ENCODE results near the gene FUT2. TPM values are rescaled to one million over a fixed set of nuclear protein-coding genes. Genes with fewer than 3 reads are reported as not detected.
A peak's percentile ranks its signal among the peaks of the same experiment; 100 is the strongest.

Gene FUT2
- total and polyA plus RNA-seq, 10 of the 15 experiments (the other 5 are each of a cell fraction or from before 2014, with no cell fraction given) = 0.02 to 0.13 (median 0.07) TPM; not detected in 7

DNA sequence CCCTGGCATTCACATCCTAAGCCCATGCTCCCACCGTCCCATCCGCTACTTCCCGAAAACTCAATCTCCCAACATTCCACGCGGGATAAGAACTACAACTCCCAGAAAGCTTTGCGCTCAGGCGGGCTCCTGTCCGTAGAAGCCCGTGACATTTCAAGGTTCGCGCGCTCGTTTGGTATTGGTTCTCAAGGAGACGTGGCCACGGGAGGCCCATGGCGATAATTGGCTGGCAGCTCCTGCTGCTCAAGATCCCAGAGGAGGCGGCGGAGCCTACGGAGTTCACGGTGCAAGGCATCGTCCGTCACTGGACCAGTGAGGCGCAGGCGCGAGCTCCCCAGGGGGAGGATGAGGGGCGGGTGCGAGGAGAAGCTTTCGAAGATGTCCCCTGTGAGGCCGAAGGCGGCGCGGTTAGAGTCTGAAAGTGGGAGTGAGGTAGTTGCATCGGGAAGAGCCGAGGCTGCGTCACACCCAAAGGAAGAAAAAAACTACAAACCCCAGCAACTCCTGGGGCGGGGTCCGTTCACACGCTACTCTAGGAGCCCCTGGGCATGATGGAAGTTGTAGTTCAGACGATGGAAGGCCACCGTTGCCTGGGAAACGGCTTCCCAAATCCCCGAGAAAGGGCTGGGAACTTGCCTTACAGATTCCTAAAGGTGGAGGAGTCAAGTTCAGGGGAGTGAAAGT lies 25.0 kb downstream of the FUT2 start (continued):
- TF ChIP-seq CREB1 (IDR thresholded peaks at IDR 0.05; ENCODE audit: low read depth) = peak; percentile 84
- TF ChIP-seq PML (IDR thresholded peaks at IDR 0.05; ENCODE audit: low read length) = no peak

DNA sequence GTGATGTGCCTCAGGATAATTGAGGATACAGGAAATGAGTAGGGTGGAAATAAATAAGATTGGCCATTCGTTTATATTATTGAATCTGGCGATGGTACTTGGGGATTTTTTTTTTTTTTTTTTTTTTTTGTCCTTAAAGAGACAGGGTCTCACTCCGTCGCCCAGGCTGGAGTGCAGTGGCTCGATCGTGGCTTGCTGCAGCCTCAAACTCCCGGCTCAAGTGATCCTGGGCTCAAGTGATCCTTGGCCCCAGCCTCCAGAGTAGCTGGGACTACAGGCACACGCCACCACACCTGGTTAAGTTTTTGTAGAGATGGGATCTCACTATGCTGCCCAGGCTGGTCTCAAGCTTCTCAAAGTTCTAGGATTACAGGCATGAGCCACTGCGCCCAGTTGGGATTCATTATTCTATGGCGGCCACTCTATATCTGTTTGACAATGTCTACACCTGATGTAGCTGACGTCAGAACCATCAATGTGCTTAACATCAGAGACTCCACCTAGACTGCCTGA lies 26.5 kb downstream of the FUT2 start:
- no peak overlapping the region for H3K4me3 ChIP-seq
- intact Hi-C loops (cut with micrococcal nuclease; ENCODE audit: unreplicated experiment) = no loop called here
- ATAC-seq (no peak), FAIRE-seq (no peak), DNase-seq (ENCODE audit: low read depth, low spot score) (no peak)
- ChIA-PET POLR2A (no interaction called here), CTCF (interaction anchor here (0.6 to 2.7 kb wide), 2 partner anchors 48 to 152 kb away, joined by 3 to 11 read pairs; no protein-coding TSS in a partner anchor), SMC1A (ENCODE audit: uncharacterized antibody, unreplicated experiment) (no interaction called here), RAD21 (ENCODE audit: unreplicated experiment) (no interaction called here)
- H3K27me3 ChIP-seq (replicated peaks in 1 of 2; ENCODE audit: control insufficient read depth in 2 of 2, insufficient read depth in 2 of 2, low read length in 1 of 2) = no peaks in the 10 kb centered on the region
- H3K4me1 ChIP-seq (ENCODE audit: control insufficient read depth, insufficient read depth, low read length) = peaks cover 4% of the 10 kb centered on the region
- H3K79me2 ChIP-seq (ENCODE audit: control insufficient read depth, insufficient read depth, low read length) = no peaks in the 10 kb centered on the region
- H3K9me3 ChIP-seq (replicated peaks; ENCODE audit: control insufficient read depth, insufficient read depth, low read length) = peaks cover 8% of the 10 kb centered on the region; the same call in 2 of the 3 replicates
- H3K27ac ChIP-seq (ENCODE audit: control insufficient read depth, insufficient read depth) = no peak overlapping the region
- no peaks in the 10 kb centered on the region for H4K20me1 ChIP-seq (ENCODE audit: control insufficient read depth, insufficient read depth)
- in situ Hi-C loops (cut with MboI) = no loop called here
- H3K36me3 ChIP-seq (ENCODE audit: control insufficient read depth in 2 of 2, insufficient read depth in 2 of 2, low read length in 1 of 2) = no peaks in the 10 kb centered on the region
- no peak overlapping the region for H2AFZ ChIP-seq (ENCODE audit: control insufficient read depth, low read depth, low read length)
- H3K4me2 ChIP-seq (ENCODE audit: control insufficient read depth, insufficient read depth) = no peak overlapping the region
- H3K9ac ChIP-seq (ENCODE audit: control insufficient read depth, insufficient read depth, low read length) = no peak overlapping the region
- BruUV-seq (replicated peaks) = no TSS peak
- 81% methylated on average over 11 of the region's 11 CpGs for WGBS (ENCODE audit: insufficient coverage, insufficient replicate concordance, low lambda C conversion rate, missing lambda C conversion rate)
- TF ChIP-seq TARDBP (IDR thresholded peaks at IDR 0.05; ENCODE audit: borderline replicate concordance) = no peak
- no peak for TF ChIP-seq POLR2A (IDR thresholded peaks at IDR 0.05; ENCODE audit: low read depth, low read length)
- no peak for TF ChIP-seq SUZ12 (IDR thresholded peaks at IDR 0.05; ENCODE audit: unreplicated experiment)
- TF ChIP-seq CHD4 (IDR thresholded peaks at IDR 0.05) = no peak
- TF ChIP-seq, protein P1, sequence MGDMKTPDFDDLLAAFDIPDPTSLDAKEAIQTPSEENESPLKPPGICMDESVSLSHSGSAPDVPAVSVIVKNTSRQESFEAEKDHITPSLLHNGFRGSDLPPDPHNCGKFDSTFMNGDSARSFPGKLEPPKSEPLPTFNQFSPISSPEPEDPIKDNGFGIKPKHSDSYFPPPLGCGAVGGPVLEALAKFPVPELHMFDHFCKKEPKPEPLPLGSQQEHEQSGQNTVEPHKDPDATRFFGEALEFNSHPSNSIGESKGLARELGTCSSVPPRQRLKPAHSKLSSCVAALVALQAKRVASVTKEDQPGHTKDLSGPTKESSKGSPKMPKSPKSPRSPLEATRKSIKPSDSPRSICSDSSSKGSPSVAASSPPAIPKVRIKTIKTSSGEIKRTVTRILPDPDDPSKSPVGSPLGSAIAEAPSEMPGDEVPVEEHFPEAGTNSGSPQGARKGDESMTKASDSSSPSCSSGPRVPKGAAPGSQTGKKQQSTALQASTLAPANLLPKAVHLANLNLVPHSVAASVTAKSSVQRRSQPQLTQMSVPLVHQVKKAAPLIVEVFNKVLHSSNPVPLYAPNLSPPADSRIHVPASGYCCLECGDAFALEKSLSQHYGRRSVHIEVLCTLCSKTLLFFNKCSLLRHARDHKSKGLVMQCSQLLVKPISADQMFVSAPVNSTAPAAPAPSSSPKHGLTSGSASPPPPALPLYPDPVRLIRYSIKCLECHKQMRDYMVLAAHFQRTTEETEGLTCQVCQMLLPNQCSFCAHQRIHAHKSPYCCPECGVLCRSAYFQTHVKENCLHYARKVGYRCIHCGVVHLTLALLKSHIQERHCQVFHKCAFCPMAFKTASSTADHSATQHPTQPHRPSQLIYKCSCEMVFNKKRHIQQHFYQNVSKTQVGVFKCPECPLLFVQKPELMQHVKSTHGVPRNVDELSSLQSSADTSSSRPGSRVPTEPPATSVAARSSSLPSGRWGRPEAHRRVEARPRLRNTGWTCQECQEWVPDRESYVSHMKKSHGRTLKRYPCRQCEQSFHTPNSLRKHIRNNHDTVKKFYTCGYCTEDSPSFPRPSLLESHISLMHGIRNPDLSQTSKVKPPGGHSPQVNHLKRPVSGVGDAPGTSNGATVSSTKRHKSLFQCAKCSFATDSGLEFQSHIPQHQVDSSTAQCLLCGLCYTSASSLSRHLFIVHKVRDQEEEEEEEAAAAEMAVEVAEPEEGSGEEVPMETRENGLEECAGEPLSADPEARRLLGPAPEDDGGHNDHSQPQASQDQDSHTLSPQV (IDR thresholded peaks at IDR 0.05) = no peak
- no peak for TF ChIP-seq NR2C2 (IDR thresholded peaks at IDR 0.05; ENCODE audit: borderline replicate concordance, control insufficient read depth, insufficient read length, low read depth)
- no peak for TF ChIP-seq CREB1 (IDR thresholded peaks at IDR 0.05; ENCODE audit: low read depth)
- TF ChIP-seq, protein P2, sequence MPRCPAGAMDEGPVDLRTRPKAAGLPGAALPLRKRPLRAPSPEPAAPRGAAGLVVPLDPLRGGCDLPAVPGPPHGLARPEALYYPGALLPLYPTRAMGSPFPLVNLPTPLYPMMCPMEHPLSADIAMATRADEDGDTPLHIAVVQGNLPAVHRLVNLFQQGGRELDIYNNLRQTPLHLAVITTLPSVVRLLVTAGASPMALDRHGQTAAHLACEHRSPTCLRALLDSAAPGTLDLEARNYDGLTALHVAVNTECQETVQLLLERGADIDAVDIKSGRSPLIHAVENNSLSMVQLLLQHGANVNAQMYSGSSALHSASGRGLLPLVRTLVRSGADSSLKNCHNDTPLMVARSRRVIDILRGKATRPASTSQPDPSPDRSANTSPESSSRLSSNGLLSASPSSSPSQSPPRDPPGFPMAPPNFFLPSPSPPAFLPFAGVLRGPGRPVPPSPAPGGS (IDR thresholded peaks at IDR 0.05; ENCODE audit: borderline replicate concordance, insufficient read depth, low read depth, low read length, poor library complexity, severe bottlenecking) = no peak
- TF ChIP-seq, protein P3, sequence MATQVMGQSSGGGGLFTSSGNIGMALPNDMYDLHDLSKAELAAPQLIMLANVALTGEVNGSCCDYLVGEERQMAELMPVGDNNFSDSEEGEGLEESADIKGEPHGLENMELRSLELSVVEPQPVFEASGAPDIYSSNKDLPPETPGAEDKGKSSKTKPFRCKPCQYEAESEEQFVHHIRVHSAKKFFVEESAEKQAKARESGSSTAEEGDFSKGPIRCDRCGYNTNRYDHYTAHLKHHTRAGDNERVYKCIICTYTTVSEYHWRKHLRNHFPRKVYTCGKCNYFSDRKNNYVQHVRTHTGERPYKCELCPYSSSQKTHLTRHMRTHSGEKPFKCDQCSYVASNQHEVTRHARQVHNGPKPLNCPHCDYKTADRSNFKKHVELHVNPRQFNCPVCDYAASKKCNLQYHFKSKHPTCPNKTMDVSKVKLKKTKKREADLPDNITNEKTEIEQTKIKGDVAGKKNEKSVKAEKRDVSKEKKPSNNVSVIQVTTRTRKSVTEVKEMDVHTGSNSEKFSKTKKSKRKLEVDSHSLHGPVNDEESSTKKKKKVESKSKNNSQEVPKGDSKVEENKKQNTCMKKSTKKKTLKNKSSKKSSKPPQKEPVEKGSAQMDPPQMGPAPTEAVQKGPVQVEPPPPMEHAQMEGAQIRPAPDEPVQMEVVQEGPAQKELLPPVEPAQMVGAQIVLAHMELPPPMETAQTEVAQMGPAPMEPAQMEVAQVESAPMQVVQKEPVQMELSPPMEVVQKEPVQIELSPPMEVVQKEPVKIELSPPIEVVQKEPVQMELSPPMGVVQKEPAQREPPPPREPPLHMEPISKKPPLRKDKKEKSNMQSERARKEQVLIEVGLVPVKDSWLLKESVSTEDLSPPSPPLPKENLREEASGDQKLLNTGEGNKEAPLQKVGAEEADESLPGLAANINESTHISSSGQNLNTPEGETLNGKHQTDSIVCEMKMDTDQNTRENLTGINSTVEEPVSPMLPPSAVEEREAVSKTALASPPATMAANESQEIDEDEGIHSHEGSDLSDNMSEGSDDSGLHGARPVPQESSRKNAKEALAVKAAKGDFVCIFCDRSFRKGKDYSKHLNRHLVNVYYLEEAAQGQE (IDR thresholded peaks at IDR 0.05; ENCODE audit: low read depth, low read length) = no peak

All from GM12878 (cell line).